ENCODE results near the gene SRSF7.

- no peak for TF ChIP-seq EZH2 (IDR thresholded peaks at IDR 0.05)
- no peak for TF ChIP-seq POLR2AphosphoS5 (IDR thresholded peaks at IDR 0.05; ENCODE audit: borderline replicate concordance, low read depth, low read length)
Observed at GRCh38 chr2:38789691-38790090, 38.5 kb upstream of the SRSF7 start.
